Astrocyte (in vitro differentiated cells and primary cell): ENCODE measurements around the gene ENDOV. TPM values are rescaled to one million over a fixed set of nuclear protein-coding genes. Genes with fewer than 3 reads are reported as not detected.

Experiments
- DNase-seq: peaks from one replicate; pipeline ENCODE4 v3.0.0-alpha.2; 2010; ENCODE audit warnings: low read depth
- FAIRE-seq: peaks from 2 replicates; lab custom pipeline; 2011; peaks lifted over from hg19 to GRCh38; lab: Jason Lieb, UNC
- H2AFZ ChIP-seq: 2 replicates; pipeline ENCODE4 v1.6.0; 2012; ENCODE audit warnings: low read depth, low read length, inconsistent platforms
- H3K27ac ChIP-seq: 2 replicates; pipeline ENCODE4 v1.5.1; 2011; ENCODE audit warnings: low read depth, low read length, inconsistent platforms
- H3K27me3 ChIP-seq: 2 replicates; pipeline ENCODE4 v1.6.0; 2011; ENCODE audit warnings: low read length, inconsistent platforms; ENCODE audit not compliant: insufficient read depth
- H3K36me3 ChIP-seq: 2 replicates; pipeline ENCODE4 v1.5.1; 2011; ENCODE audit warnings: low read length, inconsistent platforms; ENCODE audit not compliant: insufficient read depth
- H3K4me1 ChIP-seq: 2 replicates; pipeline ENCODE4 v1.5.1; 2011; ENCODE audit warnings: low read length, inconsistent platforms; ENCODE audit not compliant: insufficient read depth
- H3K4me2 ChIP-seq: 2 replicates; pipeline ENCODE4 v1.6.0; 2012; ENCODE audit warnings: low read length, inconsistent platforms
- H3K4me3 ChIP-seq: 2 replicates; pipeline ENCODE4 v1.5.1; 2011; ENCODE audit warnings: low read depth, mild to moderate bottlenecking, low read length, inconsistent platforms; ENCODE audit not compliant: insufficient read depth
- H3K79me2 ChIP-seq: 2 replicates; pipeline ENCODE4 v1.6.0; 2012; ENCODE audit warnings: mild to moderate bottlenecking, low read length, inconsistent platforms; ENCODE audit not compliant: insufficient read depth
- H3K9ac ChIP-seq: 2 replicates; pipeline ENCODE4 v1.6.0; 2012; ENCODE audit warnings: mild to moderate bottlenecking, low read length, inconsistent platforms
- H3K9me3 ChIP-seq: 2 replicates; pipeline ENCODE4 v1.5.1; 2012; ENCODE audit warnings: low read depth, mild to moderate bottlenecking, low read length, inconsistent platforms; ENCODE audit not compliant: insufficient read depth
- H4K20me1 ChIP-seq: 2 replicates; pipeline ENCODE4 v1.6.0; 2012; ENCODE audit warnings: low read length, inconsistent platforms; ENCODE audit not compliant: insufficient read depth
- H3K27ac Mint-ChIP-seq: one replicate; pipeline ENCODE4 v1.8.0; 2021; ENCODE audit warnings: mild to moderate bottlenecking, mixed read lengths; ENCODE audit not compliant: unreplicated experiment
- H3K27me3 Mint-ChIP-seq: one replicate; pipeline ENCODE4 v1.8.0; 2021; ENCODE audit warnings: low read depth, mixed read lengths; ENCODE audit not compliant: unreplicated experiment
- H3K36me3 Mint-ChIP-seq: one replicate; pipeline ENCODE4 v1.8.0; 2021; ENCODE audit warnings: low read depth, mixed read lengths; ENCODE audit not compliant: unreplicated experiment
- H3K4me1 Mint-ChIP-seq: one replicate; pipeline ENCODE4 v1.8.0; 2021; ENCODE audit warnings: low read depth, mixed read lengths; ENCODE audit not compliant: unreplicated experiment
- H3K4me3 Mint-ChIP-seq: one replicate; pipeline ENCODE4 v1.8.0; 2021; ENCODE audit warnings: mild to moderate bottlenecking, moderate library complexity, mixed read lengths; ENCODE audit not compliant: unreplicated experiment
- H3K9me3 Mint-ChIP-seq: one replicate; pipeline ENCODE4 v1.8.0; 2021; ENCODE audit warnings: mild to moderate bottlenecking, mixed read lengths; ENCODE audit not compliant: unreplicated experiment
- EZH2 ChIP-seq: IDR thresholded peaks from 2 replicates; pipeline ENCODE4 v1.6.1; 2012; ENCODE audit warnings: mild to moderate bottlenecking, low read length, inconsistent platforms; ENCODE audit not compliant: insufficient read depth
- total RNA-seq: library from RNA; stranded (reverse); gene quantifications from 2 replicates; pipeline ENCODE4 v1.2.1, GENCODE V29; 2021
- TF ChIP-seq, protein P1 (sequence below): IDR thresholded peaks from 2 replicates; pipeline ENCODE4 v1.5.1; 2011; ENCODE audit warnings: low read depth, mild to moderate bottlenecking, inconsistent platforms, low read length, moderate library complexity; ENCODE audit not compliant: insufficient read depth

Gene ENDOV
- total RNA-seq, 1 donor from 2014 or later = 20.7 TPM

DNA sequence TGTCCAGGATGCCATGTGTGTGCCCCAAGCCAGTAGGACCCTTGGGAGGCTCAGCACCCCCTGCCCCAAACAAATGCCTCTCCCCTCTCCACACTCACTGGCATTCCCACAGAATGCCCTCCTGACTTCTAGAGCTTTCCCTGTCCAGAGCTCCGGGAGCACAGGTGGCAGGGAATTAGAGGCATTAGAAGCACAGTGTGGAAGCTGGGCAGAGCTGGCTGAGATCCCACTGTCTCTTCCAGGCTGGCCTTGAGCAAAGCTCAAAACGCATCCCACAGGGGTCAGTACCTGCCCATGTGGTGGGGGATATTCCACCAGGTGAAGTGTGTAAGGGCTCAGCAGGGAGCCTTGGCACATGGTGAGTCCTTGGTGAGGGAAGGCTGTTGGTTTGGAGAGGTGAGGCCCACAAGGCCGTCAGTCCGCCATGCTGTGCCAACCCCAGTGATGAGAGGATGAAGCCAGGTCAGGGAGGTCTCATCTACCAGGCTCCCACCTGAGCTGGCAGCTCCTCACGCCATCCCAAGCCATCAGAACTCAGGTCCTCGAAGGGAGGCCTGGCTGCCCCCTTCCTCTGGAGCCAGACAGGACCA, 18.1 kb downstream of the ENDOV start:
- Mint-ChIP-seq H3K36me3 (peaks cover 4% of the 10 kb centered on the region), H3K4me3 (no peak overlapping the region), H3K27ac (no peak overlapping the region), H3K27me3 (peaks cover 21% of the 10 kb centered on the region), H3K4me1 (no peaks in the 10 kb centered on the region), H3K9me3 (peaks cover 1% of the 10 kb centered on the region)
- Histone ChIP-seq H3K36me3 (no peaks in the 10 kb centered on the region), H3K79me2 (no peaks in the 10 kb centered on the region), H3K4me2 (no peak overlapping the region), H3K9ac (no peak overlapping the region), H3K4me3 (no peak overlapping the region), H3K4me1 (no peaks in the 10 kb centered on the region), H2AFZ (no peak overlapping the region), H4K20me1 (no peaks in the 10 kb centered on the region), H3K27ac (no peak overlapping the region), H3K27me3 (peaks cover 3% of the 10 kb centered on the region), H3K9me3 (no peaks in the 10 kb centered on the region)
- DNase-seq (no peak), FAIRE-seq (no peak)
- TF ChIP-seq EZH2 = no peak
- TF ChIP-seq, protein P1, sequence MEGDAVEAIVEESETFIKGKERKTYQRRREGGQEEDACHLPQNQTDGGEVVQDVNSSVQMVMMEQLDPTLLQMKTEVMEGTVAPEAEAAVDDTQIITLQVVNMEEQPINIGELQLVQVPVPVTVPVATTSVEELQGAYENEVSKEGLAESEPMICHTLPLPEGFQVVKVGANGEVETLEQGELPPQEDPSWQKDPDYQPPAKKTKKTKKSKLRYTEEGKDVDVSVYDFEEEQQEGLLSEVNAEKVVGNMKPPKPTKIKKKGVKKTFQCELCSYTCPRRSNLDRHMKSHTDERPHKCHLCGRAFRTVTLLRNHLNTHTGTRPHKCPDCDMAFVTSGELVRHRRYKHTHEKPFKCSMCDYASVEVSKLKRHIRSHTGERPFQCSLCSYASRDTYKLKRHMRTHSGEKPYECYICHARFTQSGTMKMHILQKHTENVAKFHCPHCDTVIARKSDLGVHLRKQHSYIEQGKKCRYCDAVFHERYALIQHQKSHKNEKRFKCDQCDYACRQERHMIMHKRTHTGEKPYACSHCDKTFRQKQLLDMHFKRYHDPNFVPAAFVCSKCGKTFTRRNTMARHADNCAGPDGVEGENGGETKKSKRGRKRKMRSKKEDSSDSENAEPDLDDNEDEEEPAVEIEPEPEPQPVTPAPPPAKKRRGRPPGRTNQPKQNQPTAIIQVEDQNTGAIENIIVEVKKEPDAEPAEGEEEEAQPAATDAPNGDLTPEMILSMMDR = no peak

DNA sequence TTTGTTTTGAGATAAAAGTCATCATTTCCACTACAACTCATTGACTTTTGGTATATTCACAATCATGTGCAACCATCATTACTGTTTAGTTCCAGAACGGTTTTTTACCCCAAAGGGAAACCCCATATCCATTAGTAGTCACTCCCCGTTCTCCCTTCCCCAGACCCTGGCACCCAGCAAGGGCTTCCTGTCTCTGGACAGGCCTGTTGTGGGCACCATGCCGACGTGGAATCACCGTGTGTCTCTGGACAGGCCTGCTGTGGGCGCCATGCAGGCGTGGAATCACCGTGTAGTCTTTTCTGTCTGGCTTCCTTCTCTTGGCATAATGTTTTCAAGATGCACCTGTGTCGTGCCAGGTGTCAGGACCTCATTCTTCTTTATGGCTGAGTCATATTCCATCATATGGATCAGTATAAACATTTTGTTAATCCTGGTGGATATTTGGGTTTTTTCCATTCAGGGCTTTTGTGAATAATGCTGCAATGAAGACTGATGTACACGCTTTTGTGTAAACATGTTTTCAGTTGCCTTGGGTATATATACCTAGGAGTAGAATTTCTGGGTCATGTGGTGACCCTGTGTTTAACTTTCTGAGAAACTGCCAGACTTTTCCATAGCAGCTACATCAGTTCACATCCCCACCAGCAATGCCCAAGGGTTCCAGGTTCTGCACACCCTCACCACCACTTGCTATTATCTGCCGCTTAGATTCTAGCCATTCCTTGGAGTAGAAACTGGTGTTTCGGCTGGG, 19.1 kb downstream of the ENDOV start:
- Histone ChIP-seq H4K20me1 (no peaks in the 10 kb centered on the region), H3K4me2 (no peak overlapping the region), H3K27me3 (peaks cover 3% of the 10 kb centered on the region), H3K27ac (no peak overlapping the region), H3K4me1 (no peaks in the 10 kb centered on the region), H3K9me3 (no peaks in the 10 kb centered on the region), H3K79me2 (no peaks in the 10 kb centered on the region), H2AFZ (no peak overlapping the region), H3K9ac (no peak overlapping the region), H3K36me3 (no peaks in the 10 kb centered on the region), H3K4me3 (no peak overlapping the region)
- FAIRE-seq (no peak), DNase-seq (no peak)
- peaks cover 21% of the 10 kb centered on the region for H3K27me3 Mint-ChIP-seq
- peaks cover 4% of the 10 kb centered on the region for H3K36me3 Mint-ChIP-seq
- no peak overlapping the region for H3K4me3 Mint-ChIP-seq
- H3K9me3 Mint-ChIP-seq = peaks cover 1% of the 10 kb centered on the region
- H3K4me1 Mint-ChIP-seq = no peaks in the 10 kb centered on the region
- H3K27ac Mint-ChIP-seq = no peak overlapping the region
- no peak for TF ChIP-seq EZH2
- TF ChIP-seq, protein P1 = no peak

DNA sequence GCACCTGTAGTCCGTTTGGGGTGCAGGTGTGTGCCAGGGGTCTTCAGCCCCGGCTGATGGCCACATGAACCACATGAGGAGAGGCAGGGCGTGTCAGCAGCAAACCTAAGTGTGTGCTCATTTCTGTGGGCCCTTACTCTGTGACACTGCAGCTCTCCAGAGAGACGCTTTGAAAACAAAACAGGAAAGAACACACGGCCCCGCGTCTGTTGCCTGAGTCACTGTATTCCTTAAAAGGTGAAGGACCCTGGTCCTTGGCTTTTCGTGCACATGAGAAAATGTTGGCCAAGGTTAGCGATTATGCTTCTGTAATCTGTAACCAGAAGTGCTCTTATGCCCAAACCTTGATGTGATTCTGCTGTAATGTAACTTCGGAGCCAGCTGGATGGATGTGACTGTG, 22.6 kb downstream of the ENDOV start:
- H3K36me3 ChIP-seq = no peaks in the 10 kb centered on the region
- H3K9ac ChIP-seq = no peak overlapping the region
- H3K9me3 ChIP-seq = no peaks in the 10 kb centered on the region
- no peaks in the 10 kb centered on the region for H4K20me1 ChIP-seq
- H3K27me3 Mint-ChIP-seq = peaks cover 19% of the 10 kb centered on the region
- H3K4me3 Mint-ChIP-seq = no peak overlapping the region
- TF ChIP-seq, protein P1 = no peak
- no peak for TF ChIP-seq EZH2
- no peak overlapping the region for H3K27ac Mint-ChIP-seq
- peaks cover 4% of the 10 kb centered on the region for H3K36me3 Mint-ChIP-seq
- no peak for FAIRE-seq
- H2AFZ ChIP-seq = no peak overlapping the region
- no peak overlapping the region for H3K4me2 ChIP-seq
- no peaks in the 10 kb centered on the region for H3K4me1 ChIP-seq
- no peak overlapping the region for H3K4me3 ChIP-seq
- no peaks in the 10 kb centered on the region for H3K79me2 ChIP-seq
- no peak for DNase-seq
- no peak overlapping the region for H3K27ac ChIP-seq
- H3K9me3 Mint-ChIP-seq = peaks cover 1% of the 10 kb centered on the region
- H3K27me3 ChIP-seq = peaks cover 6% of the 10 kb centered on the region
- no peaks in the 10 kb centered on the region for H3K4me1 Mint-ChIP-seq
